GM21825 (cell line): Measurements from ENCODE around the gene LAMC1.

ENCODE experiments used
- ATAC-seq: cut with Tn5 transposase; IDR thresholded peaks from one replicate; pipeline ENCODE4 v1.9.1; 2021; ENCODE audit warnings: mild to moderate bottlenecking, moderate library complexity; ENCODE audit not compliant: unreplicated experiment

LAMC1 gene

DNA sequence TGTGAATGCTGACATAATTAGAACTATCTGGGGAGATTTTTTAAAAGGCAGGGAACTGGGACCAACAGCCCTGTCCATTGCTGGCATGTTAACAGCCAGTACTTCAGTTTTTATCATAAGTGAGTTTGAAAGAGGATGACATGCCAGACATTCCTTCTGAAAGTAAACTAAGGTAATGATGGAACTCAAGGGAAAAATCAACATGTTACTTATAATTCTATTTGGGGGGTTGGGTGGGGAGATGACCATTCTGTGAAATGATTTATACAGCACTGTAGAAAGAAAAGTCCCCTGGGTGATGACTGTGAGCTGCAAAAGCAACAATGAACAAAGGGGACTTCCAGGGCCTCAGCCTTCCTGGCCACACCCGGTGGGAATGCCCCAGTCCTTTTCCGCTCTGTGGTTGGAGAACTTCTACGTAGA is 157.4 kb downstream of the LAMC1 start:
- peak; percentile 80 for ATAC-seq

DNA sequence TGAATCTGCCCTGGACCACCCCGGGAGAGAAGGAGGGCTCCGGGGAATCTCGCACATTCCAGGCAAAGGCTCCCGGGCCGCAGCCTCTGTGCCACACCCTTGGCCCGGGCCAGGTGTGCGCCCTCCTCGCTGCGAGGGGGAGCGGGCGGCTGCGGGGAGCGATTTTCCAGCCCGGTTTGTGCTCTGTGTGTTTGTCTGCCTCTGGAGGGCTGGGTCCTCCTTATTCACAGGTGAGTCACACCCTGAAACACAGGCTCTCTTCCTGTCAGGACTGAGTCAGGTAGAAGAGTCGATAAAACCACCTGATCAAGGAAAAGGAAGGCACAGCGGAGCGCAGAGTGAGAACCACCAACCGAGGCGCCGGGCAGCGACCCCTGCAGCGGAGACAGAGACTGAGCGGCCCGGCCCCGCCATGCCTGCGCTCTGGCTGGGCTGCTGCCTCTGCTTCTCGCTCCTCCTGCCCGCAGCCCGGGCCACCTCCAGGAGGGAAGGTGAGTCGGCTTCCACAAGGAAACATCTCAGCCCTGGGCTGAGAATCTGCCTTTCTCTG is 162.8 kb downstream of the LAMC1 start, which contains the start of gene LAMC2:
LAMC2 (plus strand) TSS at position 324 of the 550 bp plus-strand sequence; CDS start at position 413, 89 bp downstream.
- no peak for ATAC-seq

DNA sequence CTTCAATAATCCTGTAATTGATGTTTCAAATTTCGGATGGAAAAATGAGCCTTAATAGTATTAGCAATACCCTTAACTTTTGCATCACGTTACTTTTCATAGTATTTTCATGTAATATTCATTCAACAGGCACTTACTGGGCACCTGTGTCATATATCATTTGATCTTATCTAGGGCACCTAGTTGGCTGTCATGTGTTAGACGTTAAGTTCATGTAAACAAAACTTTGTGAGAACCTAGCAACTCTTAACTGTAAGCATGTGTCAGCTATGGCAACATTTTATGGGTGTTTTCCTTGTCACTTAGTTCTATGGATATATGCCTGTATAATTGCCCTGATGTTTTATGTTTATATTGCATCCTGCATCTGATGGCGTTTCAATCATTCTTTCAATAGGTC is 163.6 kb downstream of the LAMC1 start:
- no peak for ATAC-seq

DNA sequence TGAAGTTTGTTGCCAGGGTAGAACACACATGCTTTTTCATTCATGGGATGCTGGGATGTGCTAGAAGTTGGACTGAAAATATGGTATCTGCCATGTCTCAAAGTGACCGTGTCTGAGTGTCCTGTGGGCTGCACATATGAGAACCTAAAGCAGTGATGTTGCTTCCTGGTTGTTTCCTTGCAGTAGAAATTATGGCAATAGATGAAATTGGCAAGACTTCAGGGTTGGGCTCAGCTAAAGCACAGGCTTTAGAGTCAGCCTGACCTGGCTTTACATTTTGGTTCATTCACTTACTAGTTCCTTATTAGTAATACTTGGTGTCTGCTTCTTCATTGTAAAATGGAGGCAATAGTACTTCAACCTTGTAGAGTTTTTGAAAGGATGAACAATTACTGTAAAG is 165.0 kb downstream of the LAMC1 start:
- no peak for ATAC-seq

DNA sequence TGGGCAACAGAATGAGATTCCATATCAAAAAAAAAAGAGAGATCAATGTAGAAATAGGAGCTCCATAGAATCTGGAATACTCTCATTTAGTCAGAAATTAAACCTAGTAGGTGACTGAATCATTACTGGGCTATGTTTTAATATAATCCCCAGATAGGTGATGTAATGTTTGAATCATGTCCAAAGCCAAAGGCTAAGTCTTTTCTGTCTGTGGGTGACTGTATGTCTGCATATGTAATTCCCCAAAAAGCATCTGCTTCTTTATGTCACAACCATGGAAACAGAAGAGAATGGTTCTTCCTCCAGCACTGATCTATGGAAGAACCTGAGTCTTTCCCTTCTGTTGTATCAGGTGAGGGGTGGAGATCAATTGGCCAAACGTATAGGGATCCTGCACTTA is 168.6 kb downstream of the LAMC1 start:
- no peak for ATAC-seq

DNA sequence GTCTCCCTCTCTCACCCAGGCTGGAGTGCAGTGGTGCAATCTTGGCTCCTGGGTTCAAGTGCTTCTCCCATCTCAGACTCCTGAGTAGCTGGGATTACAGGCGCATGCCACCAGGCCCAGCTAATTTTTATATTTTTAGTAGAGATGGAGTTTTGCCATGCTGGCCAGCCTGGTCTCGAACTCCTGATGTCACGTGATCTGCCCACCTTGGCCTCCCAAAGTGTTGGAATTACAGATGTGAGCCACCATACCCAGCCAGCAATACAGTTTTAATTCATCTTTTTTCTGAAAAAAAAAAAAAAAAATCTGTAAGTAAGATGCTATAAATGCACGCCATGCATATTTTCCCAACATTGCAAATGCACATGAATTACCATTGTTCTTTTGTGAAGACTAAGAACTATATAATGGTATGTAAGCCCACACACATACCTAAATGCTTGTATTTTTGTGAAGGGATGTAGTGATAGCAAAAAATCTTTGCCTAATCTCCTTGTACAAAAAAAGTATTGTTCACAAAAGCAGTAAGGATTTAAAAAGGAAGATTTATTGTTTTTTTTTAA is 170.8 kb downstream of the LAMC1 start:
- ATAC-seq = no peak

DNA sequence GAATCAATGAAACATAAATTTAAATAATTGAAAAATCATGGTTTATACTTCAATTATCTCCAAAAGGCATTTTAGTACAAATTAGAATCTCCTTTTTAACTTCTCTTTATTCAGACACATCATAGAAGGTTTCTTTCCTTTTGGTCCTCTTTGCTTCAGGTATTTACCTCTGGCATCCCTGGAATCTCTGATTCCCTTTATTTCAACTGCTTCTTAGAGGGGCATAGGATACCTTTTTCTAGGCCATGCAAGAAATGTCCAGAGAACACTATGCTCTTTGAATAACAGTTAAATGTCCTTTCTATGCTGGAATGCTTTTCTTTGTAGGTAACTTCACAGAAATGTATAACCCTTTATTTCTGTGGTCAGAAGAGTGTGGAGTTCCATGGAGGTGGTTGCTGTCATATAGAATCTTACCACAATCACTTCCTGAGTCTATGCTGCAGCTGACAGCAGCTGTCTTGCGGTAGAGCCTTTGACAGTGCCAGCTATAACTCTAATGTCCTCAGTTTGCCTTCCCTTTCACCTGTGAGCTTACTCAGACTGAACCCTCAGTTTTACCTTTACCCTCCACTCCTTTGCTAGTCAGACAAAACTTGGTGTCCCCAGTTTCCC is 171.4 kb downstream of the LAMC1 start:
- peak; percentile 98 for ATAC-seq

DNA sequence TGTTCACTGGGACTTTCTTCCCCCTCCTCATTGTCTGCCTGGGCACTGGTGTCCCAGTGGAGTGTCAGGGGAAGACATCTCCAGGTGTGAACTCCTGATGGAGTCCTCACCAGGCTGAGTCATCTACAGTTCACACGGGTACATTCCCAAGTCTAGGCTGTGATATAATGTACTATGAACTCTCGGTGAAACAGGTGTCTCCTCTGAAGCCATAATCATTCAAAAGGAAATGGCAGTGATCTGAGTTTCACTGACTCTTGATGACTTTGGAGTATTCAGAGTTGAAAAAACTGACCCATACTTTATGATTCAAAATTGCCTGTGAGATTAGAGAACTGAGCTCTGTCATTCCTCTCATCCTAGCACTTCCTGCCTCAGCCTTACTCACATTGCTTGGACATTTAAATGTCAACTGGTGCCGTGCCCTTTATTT is 171.9 kb downstream of the LAMC1 start:
- peak; percentile 46 for ATAC-seq
